SH-SY5Y (cell line): ENCODE results near the gene TSEN54.

Source experiments
- GATA2 ChIP-seq: IDR thresholded peaks from 2 replicates; pipeline ENCODE4 v1.6.1; 2011; ENCODE audit warnings: mild to moderate bottlenecking, low read depth, low read length
- GATA3 ChIP-seq: IDR thresholded peaks from 2 replicates; pipeline ENCODE4 v1.6.1; 2011; ENCODE audit warnings: low read depth, mild to moderate bottlenecking, low read length, moderate library complexity

- TF ChIP-seq GATA2 (no peak), GATA3 (no peak)
Observed at GRCh38 chr17:75503976-75504346, 12.4 kb upstream of the TSEN54 start.
